HepG2 (cell line): Measurements from ENCODE around the gene DLEC1. TPM values are rescaled to one million over a fixed set of nuclear protein-coding genes. Genes with fewer than 3 reads are reported as not detected.

Experiments used
- ARNTL ChIP-seq: sonication (generic); formaldehyde crosslinking; IDR thresholded peaks from 2 replicates; pipeline ENCODE4 v1.4.0; 2020; ENCODE audit warnings: mild to moderate bottlenecking, missing genetic modification reagents
- BORCS8-MEF2B ChIP-seq: sonication (generic); formaldehyde crosslinking; IDR thresholded peaks from 2 replicates; pipeline ENCODE4 v1.8.0; 2022; ENCODE audit warnings: mild to moderate bottlenecking, missing genetic modification reagents
- CBX1 ChIP-seq: IDR thresholded peaks from one replicate; pipeline ENCODE4 v1.6.1; 2016; ENCODE audit warnings: antibody characterized with exemption, low read depth
- CEBPB ChIP-seq: IDR thresholded peaks from 2 replicates; pipeline ENCODE4 v1.6.1; 2011; ENCODE audit warnings: low read depth, low read length, improper control_type of control experiment, borderline replicate concordance
- DPF2 ChIP-seq: sonication (generic); formaldehyde crosslinking; IDR thresholded peaks from 2 replicates; pipeline ENCODE4 v1.4.0; 2020; ENCODE audit warnings: mild to moderate bottlenecking, low read depth, missing genetic modification reagents, borderline replicate concordance
- EP300 ChIP-seq, 3 experiments: sonication (generic) in 1 of 3; formaldehyde crosslinking in 1 of 3; IDR thresholded peaks; 2 replicates each; pipeline versions ENCODE4 v1.5.1 to v1.6.1; 2011 to 2020; ENCODE audit warnings: low read depth in 2 of 3, low read length in 2 of 3, borderline replicate concordance in 1 of 3, improper control_type of control experiment in 1 of 3, mild to moderate bottlenecking in 1 of 3, missing genetic modification reagents in 1 of 3, moderate library complexity in 1 of 3
- MTF1 ChIP-seq: sonication (generic); formaldehyde crosslinking; IDR thresholded peaks from 2 replicates; pipeline ENCODE4 v1.5.0; 2020; ENCODE audit warnings: missing genetic modification reagents
- NCOA1 ChIP-seq: sonication (generic); formaldehyde crosslinking; IDR thresholded peaks from 2 replicates; pipeline ENCODE4 v1.9.0; 2021; ENCODE audit warnings: missing genetic modification reagents
- NFE2 ChIP-seq: sonication (generic); formaldehyde crosslinking; IDR thresholded peaks from 2 replicates; pipeline ENCODE4 v1.4.0; 2020; ENCODE audit warnings: missing genetic modification reagents
- RNF219 ChIP-seq: sonication (generic); formaldehyde crosslinking; IDR thresholded peaks from 2 replicates; pipeline ENCODE4 v1.5.0; 2020; ENCODE audit warnings: mild to moderate bottlenecking, missing genetic modification reagents
- SMC3 ChIP-seq: IDR thresholded peaks from 2 replicates; pipeline ENCODE4 v1.6.1; 2011; ENCODE audit warnings: low read length, improper control_type of control experiment
- SPEN ChIP-seq: sonication (generic); formaldehyde crosslinking; IDR thresholded peaks from 2 replicates; pipeline ENCODE4 v1.5.1; 2020; ENCODE audit warnings: low read depth, mild to moderate bottlenecking, missing genetic modification reagents
- TMF1 ChIP-seq: sonication (generic); formaldehyde crosslinking; IDR thresholded peaks from 2 replicates; pipeline ENCODE4 v1.8.1; 2022; ENCODE audit warnings: low read depth, missing genetic modification reagents
- TRIM24 ChIP-seq: sonication (generic); formaldehyde crosslinking; IDR thresholded peaks from 2 replicates; pipeline ENCODE4 v1.8.0; 2022; ENCODE audit warnings: mild to moderate bottlenecking, missing genetic modification reagents
- WIZ ChIP-seq: sonication (generic); formaldehyde crosslinking; IDR thresholded peaks from 2 replicates; pipeline ENCODE4 v1.5.1; 2020; ENCODE audit warnings: mild to moderate bottlenecking, missing genetic modification reagents
- YEATS2 ChIP-seq: sonication (generic); formaldehyde crosslinking; IDR thresholded peaks from 2 replicates; pipeline ENCODE4 v1.4.0; 2020; ENCODE audit warnings: missing genetic modification reagents, borderline replicate concordance
- ZFP36 ChIP-seq: fragments of 150-350 bp; IDR thresholded peaks from 2 replicates; pipeline ENCODE4 v1.6.1; 2018; ENCODE audit warnings: borderline replicate concordance, low read length, low read depth; ENCODE audit not compliant: partially characterized antibody
- ZKSCAN5 ChIP-seq: sonication (generic); formaldehyde crosslinking; IDR thresholded peaks from 2 replicates; pipeline ENCODE4 v1.5.1; 2020; ENCODE audit warnings: mild to moderate bottlenecking, missing genetic modification reagents
- ZNF264 ChIP-seq: sonication (generic); formaldehyde crosslinking; IDR thresholded peaks from 2 replicates; pipeline ENCODE4 v1.4.0; 2020; ENCODE audit warnings: missing genetic modification reagents
- ZNF460 ChIP-seq: sonication (generic); formaldehyde crosslinking; IDR thresholded peaks from 2 replicates; pipeline ENCODE4 v1.5.1; 2020; ENCODE audit warnings: missing genetic modification reagents, mild to moderate bottlenecking, borderline replicate concordance
- ZNF605 ChIP-seq: sonication (generic); formaldehyde crosslinking; IDR thresholded peaks from 2 replicates; pipeline ENCODE4 v1.8.0; 2022; ENCODE audit warnings: mild to moderate bottlenecking, missing genetic modification reagents
- ZNF709 ChIP-seq: sonication (generic); formaldehyde crosslinking; IDR thresholded peaks from 2 replicates; pipeline ENCODE4 v1.5.0; 2020; ENCODE audit warnings: mild to moderate bottlenecking, missing genetic modification reagents
- polyA plus RNA-seq, 8 experiments: library from polyadenylated mRNA; depleted of rRNA in 3 of 8; stranded (reverse) in 7 of 8; unstranded in 1 of 8; fragments of >200 nt; fragmentation: Illumina TruSeq in 4 of 8; extraction: Trizol in 4 of 8; gene quantifications; 2 replicates each; pipeline versions ENCODE4 v1.2.1 to v1.2.3, GENCODE V29; 2011 to 2016; ENCODE audit warnings: low read depth in 4 of 8, missing spikeins in 1 of 8, mixed read lengths in 1 of 8; ENCODE audit not compliant: insufficient read depth in 1 of 8
- total RNA-seq, 5 experiments: library from RNA; depleted of rRNA; stranded (reverse); fragments of >200 nt; fragmentation: Illumina TruSeq; extraction: Trizol; gene quantifications; 2 replicates each; pipeline ENCODE4 v1.2.3, GENCODE V29; 2016; ENCODE audit warnings: low read depth in 1 of 5
- TF ChIP-seq, protein P1 (sequence below): sonication (generic); formaldehyde crosslinking; IDR thresholded peaks from 2 replicates; pipeline ENCODE4 v1.5.1; 2020; ENCODE audit warnings: missing genetic modification reagents, mild to moderate bottlenecking, borderline replicate concordance
- TF ChIP-seq, protein P2 (sequence below): IDR thresholded peaks from 2 replicates; pipeline ENCODE4 v1.6.1; 2016

Gene DLEC1
- total and polyA plus RNA-seq, 2 of the 13 experiments (the other 11 are each of a cell fraction or from before 2014, with no cell fraction given): 0.09 TPM; not detected in 1

- TF ChIP-seq DPF2: peak; percentile 69; the same call in 1 of the 2 replicates
- no peak for TF ChIP-seq CEBPB
- TF ChIP-seq YEATS2 (CRISPR knock-in tag): 0 out of 2 replicates have a peak, but pooled peaks have one; percentile 3
- TF ChIP-seq, protein P1, sequence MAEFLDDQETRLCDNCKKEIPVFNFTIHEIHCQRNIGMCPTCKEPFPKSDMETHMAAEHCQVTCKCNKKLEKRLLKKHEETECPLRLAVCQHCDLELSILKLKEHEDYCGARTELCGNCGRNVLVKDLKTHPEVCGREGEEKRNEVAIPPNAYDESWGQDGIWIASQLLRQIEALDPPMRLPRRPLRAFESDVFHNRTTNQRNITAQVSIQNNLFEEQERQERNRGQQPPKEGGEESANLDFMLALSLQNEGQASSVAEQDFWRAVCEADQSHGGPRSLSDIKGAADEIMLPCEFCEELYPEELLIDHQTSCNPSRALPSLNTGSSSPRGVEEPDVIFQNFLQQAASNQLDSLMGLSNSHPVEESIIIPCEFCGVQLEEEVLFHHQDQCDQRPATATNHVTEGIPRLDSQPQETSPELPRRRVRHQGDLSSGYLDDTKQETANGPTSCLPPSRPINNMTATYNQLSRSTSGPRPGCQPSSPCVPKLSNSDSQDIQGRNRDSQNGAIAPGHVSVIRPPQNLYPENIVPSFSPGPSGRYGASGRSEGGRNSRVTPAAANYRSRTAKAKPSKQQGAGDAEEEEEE (CRISPR knock-in tag): no peak
- TF ChIP-seq ARNTL: 0 out of 2 replicates have a peak, but pooled peaks have one; percentile 24
- TF ChIP-seq ZFP36: no peak
- TF ChIP-seq EP300 (IDR thresholded peaks at IDR 0.05; ENCODE audit: low read depth in 2 of 2, low read length in 2 of 2): peak in 1 of 2 experiments; percentile 59; a peak in 3 of 4 replicates
- TF ChIP-seq EP300 (CRISPR knock-in tag; IDR thresholded peaks at IDR 0.05; ENCODE audit: borderline replicate concordance): no peak
- TF ChIP-seq ZNF605: peak; percentile 77; the same call in 1 of the 2 replicates
- 0 out of 2 replicates have a peak, but pooled peaks have one; percentile 1 for TF ChIP-seq SPEN
- TF ChIP-seq ZKSCAN5: no peak
- 0 out of 2 replicates have a peak, but pooled peaks have one; percentile 25 for TF ChIP-seq TRIM24 (CRISPR knock-in tag)
- TF ChIP-seq CBX1: no peak
- TF ChIP-seq ZNF709 (CRISPR knock-in tag): 0 out of 2 replicates have a peak, but pooled peaks have one; percentile 30
- no peak for TF ChIP-seq ZNF460
- TF ChIP-seq WIZ (CRISPR knock-in tag): no peak
- TF ChIP-seq TMF1 (CRISPR knock-in tag): no peak
- no peak for TF ChIP-seq MTF1
- no peak for TF ChIP-seq BORCS8-MEF2B (CRISPR knock-in tag)
- TF ChIP-seq, protein P2, sequence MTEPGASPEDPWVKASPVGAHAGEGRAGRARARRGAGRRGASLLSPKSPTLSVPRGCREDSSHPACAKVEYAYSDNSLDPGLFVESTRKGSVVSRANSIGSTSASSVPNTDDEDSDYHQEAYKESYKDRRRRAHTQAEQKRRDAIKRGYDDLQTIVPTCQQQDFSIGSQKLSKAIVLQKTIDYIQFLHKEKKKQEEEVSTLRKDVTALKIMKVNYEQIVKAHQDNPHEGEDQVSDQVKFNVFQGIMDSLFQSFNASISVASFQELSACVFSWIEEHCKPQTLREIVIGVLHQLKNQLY (CRISPR knock-in tag): 0 out of 2 replicates have a peak, but pooled peaks have one; percentile 51
- TF ChIP-seq NFE2 (CRISPR knock-in tag): no peak
- 0 out of 2 replicates have a peak, but pooled peaks have one; percentile 58 for TF ChIP-seq ZNF264 (CRISPR knock-in tag)
- TF ChIP-seq NCOA1 (CRISPR knock-in tag): 0 out of 2 replicates have a peak, but pooled peaks have one; percentile 23
- TF ChIP-seq SMC3: no peak
- no peak for TF ChIP-seq RNF219
Measured at GRCh38 chr3:38005076-38006020, 33.7 kb upstream of the DLEC1 start (continued).
